Prostate gland (tissue), 2 donors: ENCODE measurements around the gene KCNN1.

ENCODE experiments used
- POLR2A ChIP-seq: fragments of 450-650 bp; IDR thresholded peaks from one replicate; pipeline ENCODE4 v1.6.1; 2016; ENCODE audit warnings: antibody characterized with exemption, mild to moderate bottlenecking
- POLR2AphosphoS5 ChIP-seq: sonication (generic); formaldehyde crosslinking; IDR thresholded peaks from one replicate; pipeline ENCODE4 v1.6.1; 2017; ENCODE audit warnings: antibody characterized with exemption
- TF ChIP-seq, protein P1 (sequence below), 4 experiments: fragments of 200-600 bp in 2 of 4; fragments of 450-650 bp in 2 of 4; sonication (generic) in 2 of 4; IDR thresholded peaks; 1 replicate in 3 of 4; 2 replicates in 1 of 4; pipeline ENCODE4 v1.5.1; 2016 to 2019; ENCODE audit warnings: antibody characterized with exemption in 4 of 4, mild to moderate bottlenecking in 2 of 4, moderate library complexity in 2 of 4

DNA sequence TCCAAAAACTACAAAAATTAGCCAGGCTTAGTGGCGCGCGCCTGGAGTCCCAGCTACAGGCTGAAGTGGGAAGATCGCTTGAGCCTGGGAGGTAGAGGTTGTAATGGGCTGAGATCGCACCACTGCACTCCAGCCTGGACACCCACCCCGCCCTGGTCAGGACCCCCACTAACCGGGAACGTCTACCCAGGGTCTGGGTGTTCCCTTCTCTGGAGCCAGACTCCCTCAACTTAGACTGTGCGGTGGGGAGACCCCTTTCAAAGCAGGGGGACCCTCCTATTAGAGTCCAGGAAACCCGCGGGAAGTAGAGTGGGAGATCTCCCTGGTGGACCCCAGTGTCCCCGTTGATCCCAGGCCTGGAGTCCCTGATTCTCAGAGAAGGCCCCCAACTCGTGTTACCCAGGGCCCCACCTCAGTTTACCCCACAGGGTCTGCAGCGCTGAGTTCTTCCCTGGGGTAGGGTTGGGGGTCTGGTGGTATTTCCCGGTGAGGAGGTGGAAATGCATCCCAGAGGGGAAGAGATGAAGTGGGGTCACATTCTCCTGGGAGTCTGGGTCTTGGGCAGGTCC is 35.0 kb downstream of the KCNN1 start:
- TF ChIP-seq, protein P1, sequence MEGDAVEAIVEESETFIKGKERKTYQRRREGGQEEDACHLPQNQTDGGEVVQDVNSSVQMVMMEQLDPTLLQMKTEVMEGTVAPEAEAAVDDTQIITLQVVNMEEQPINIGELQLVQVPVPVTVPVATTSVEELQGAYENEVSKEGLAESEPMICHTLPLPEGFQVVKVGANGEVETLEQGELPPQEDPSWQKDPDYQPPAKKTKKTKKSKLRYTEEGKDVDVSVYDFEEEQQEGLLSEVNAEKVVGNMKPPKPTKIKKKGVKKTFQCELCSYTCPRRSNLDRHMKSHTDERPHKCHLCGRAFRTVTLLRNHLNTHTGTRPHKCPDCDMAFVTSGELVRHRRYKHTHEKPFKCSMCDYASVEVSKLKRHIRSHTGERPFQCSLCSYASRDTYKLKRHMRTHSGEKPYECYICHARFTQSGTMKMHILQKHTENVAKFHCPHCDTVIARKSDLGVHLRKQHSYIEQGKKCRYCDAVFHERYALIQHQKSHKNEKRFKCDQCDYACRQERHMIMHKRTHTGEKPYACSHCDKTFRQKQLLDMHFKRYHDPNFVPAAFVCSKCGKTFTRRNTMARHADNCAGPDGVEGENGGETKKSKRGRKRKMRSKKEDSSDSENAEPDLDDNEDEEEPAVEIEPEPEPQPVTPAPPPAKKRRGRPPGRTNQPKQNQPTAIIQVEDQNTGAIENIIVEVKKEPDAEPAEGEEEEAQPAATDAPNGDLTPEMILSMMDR (IDR thresholded peaks at IDR 0.05) = no peak
- TF ChIP-seq POLR2A (no peak), POLR2AphosphoS5 (no peak)
